ENCODE results near the gene CRTC3. TPM values are rescaled to one million over a fixed set of nuclear protein-coding genes. Genes with fewer than 3 reads are reported as not detected.

The CRTC3 gene
- total RNA-seq, 1 experiment from 2014 or later: 3.9 TPM

DNA sequence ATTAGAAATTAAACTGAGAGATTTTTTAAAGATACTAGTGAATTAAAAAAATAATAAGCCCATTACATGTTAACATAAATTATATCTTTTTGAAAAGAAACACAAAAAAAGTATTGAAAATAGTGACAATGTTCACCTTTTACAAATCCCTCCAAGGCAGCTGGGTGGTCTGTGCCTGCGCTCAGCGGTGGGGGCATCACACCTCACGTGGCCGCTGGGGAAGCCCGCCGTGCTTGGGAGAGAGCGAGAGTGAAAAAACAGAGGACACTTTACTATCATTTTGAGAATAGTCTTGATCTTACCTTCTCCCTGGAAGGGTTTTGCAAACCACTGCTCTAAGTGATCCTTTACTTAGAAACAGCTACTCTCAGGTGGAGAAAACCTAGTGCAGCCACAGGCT is 76.9 kb downstream of the CRTC3 start:
- H3K4ac ChIP-seq (ENCODE audit: low read depth, low read length): no peak overlapping the region
- no peak overlapping the region for H2BK120ac ChIP-seq (ENCODE audit: low read depth, low read length, poor library complexity, severe bottlenecking)
- H3K23ac ChIP-seq (ENCODE audit: insufficient read length, low read depth, low read length): no peak overlapping the region
- H3K4me1 Mint-ChIP-seq: peaks cover 38 to 45% of the 10 kb centered on the region in 2 experiments
- no peak overlapping the region for H3K14ac ChIP-seq (ENCODE audit: insufficient read depth, low read length)
- no peak overlapping the region for H2AFZ ChIP-seq (ENCODE audit: low read length)
- no peaks in the 10 kb centered on the region for H3K79me1 ChIP-seq (ENCODE audit: insufficient read depth, low read depth, low read length, poor library complexity, severe bottlenecking)
- no peak overlapping the region for H2BK20ac ChIP-seq (ENCODE audit: low read depth, low read length, poor library complexity, severe bottlenecking)
- H3T11ph ChIP-seq (ENCODE audit: low read length): no peak overlapping the region
- H3K79me2 ChIP-seq (ENCODE audit: insufficient read depth, low read length): no peaks in the 10 kb centered on the region
- no peak overlapping the region for H3K18ac ChIP-seq (ENCODE audit: insufficient read length, low read depth, low read length)
- H3K4me3 Mint-ChIP-seq: no peak overlapping the region
- no peak overlapping the region for H4K5ac ChIP-seq (ENCODE audit: insufficient read length, low read depth, low read length)
- H3K27ac ChIP-seq (ENCODE audit: insufficient read length, low read depth, low read length): no peak overlapping the region
- no peak overlapping the region for H4K91ac ChIP-seq (ENCODE audit: insufficient read length, low read depth, low read length)
- no peaks in the 10 kb centered on the region for H3K23me2 ChIP-seq (ENCODE audit: insufficient read length, low read depth, low read length, poor library complexity, severe bottlenecking)
- no peak overlapping the region for H4K8ac ChIP-seq (replicated peaks; ENCODE audit: insufficient read length, low read depth, low read length)
- H3K4me2 ChIP-seq (ENCODE audit: insufficient read depth, insufficient read length, low read length): no peak overlapping the region
- H3K27me3 ChIP-seq (ENCODE audit: insufficient read depth, low read length): no peaks in the 10 kb centered on the region
- no peaks in the 10 kb centered on the region; a peak in 1 of 5 replicates for H3K9me3 Mint-ChIP-seq
- no peak overlapping the region for H2BK12ac ChIP-seq (ENCODE audit: insufficient read length, low read depth, low read length)
- H2BK15ac ChIP-seq (ENCODE audit: low read depth, low read length): no peak overlapping the region
- no CpG with 5 or more reads among the region's 7 CpGs for WGBS (ENCODE audit: extremely low coverage, insufficient read length, low lambda C conversion rate)
- TF ChIP-seq, protein P1, sequence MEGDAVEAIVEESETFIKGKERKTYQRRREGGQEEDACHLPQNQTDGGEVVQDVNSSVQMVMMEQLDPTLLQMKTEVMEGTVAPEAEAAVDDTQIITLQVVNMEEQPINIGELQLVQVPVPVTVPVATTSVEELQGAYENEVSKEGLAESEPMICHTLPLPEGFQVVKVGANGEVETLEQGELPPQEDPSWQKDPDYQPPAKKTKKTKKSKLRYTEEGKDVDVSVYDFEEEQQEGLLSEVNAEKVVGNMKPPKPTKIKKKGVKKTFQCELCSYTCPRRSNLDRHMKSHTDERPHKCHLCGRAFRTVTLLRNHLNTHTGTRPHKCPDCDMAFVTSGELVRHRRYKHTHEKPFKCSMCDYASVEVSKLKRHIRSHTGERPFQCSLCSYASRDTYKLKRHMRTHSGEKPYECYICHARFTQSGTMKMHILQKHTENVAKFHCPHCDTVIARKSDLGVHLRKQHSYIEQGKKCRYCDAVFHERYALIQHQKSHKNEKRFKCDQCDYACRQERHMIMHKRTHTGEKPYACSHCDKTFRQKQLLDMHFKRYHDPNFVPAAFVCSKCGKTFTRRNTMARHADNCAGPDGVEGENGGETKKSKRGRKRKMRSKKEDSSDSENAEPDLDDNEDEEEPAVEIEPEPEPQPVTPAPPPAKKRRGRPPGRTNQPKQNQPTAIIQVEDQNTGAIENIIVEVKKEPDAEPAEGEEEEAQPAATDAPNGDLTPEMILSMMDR (conservative IDR thresholded peaks at IDR 0.05): no peak
- H3K27me3 Mint-ChIP-seq (ENCODE audit: low read depth): 0 out of 2 replicates have a peak, but pooled peaks cover 1% of the 10 kb centered on the region
- H3K27ac Mint-ChIP-seq: no peak overlapping the region
- DNase-seq: no peak
- H2AK5ac ChIP-seq (ENCODE audit: insufficient read length, low read length): no peak overlapping the region
- peaks cover 0 to 3% (median 0%) of the 10 kb centered on the region in 3 experiments; a peak in 2 of 7 replicates for H3K36me3 Mint-ChIP-seq (ENCODE audit: insufficient read depth in 1 of 3, low read depth in 3 of 3)
- no peak overlapping the region for H3K9ac ChIP-seq (ENCODE audit: extremely low read depth, insufficient read length, low read length)
- H4K20me1 ChIP-seq (ENCODE audit: control insufficient read depth, insufficient read depth, insufficient read length): no peaks in the 10 kb centered on the region
- no peaks in the 10 kb centered on the region for H3K9me3 ChIP-seq (ENCODE audit: control insufficient read depth, low read depth, low read length)
- H3K4me1 ChIP-seq (ENCODE audit: insufficient read depth, low read length): peaks cover 15% of the 10 kb centered on the region; the same call in 1 of the 2 replicates
- H3K56ac ChIP-seq (ENCODE audit: insufficient read length, low read depth, low read length): no peak overlapping the region
- no peak overlapping the region for H2BK5ac ChIP-seq (ENCODE audit: insufficient read length, low read length)
